ENCODE results near the gene AIPL1. TPM values are rescaled to one million over a fixed set of nuclear protein-coding genes. Genes with fewer than 3 reads are reported as not detected.

The AIPL1 gene
- total RNA-seq, 2 experiments from 2014 or later, result not detected

GRCh38 chr17:6393351-6393952 lies 41.5 kb downstream of the AIPL1 start:
- H3K9me3 ChIP-seq (ENCODE audit: control insufficient read depth in 1 of 2, insufficient read depth in 1 of 2, low read length in 2 of 2), result no peaks in the 10 kb centered on the region
- no peak for TF ChIP-seq CTCF (IDR thresholded peaks at IDR 0.05)
- Mint-ChIP-seq H3K27me3 (peaks cover 47% of the 10 kb centered on the region), H3K4me3 (no peak overlapping the region), H3K36me3 (ENCODE audit: low read depth) (no peaks in the 10 kb centered on the region), H3K27ac (no peak overlapping the region), H3K4me1 (ENCODE audit: low read depth) (no peaks in the 10 kb centered on the region), H3K9me3 (peaks cover 2% of the 10 kb centered on the region)
- intact Hi-C loops (cut with DNase I, micrococcal nuclease), result no loop called here
- H3K27ac ChIP-seq (ENCODE audit: low read depth in 1 of 2, low read length in 2 of 2), result no peak overlapping the region
- ChIA-PET CTCF (no interaction called here), POLR2A (no interaction called here)
- H3K36me3 ChIP-seq (ENCODE audit: insufficient read depth, low read length), result no peaks in the 10 kb centered on the region
- H3K27me3 ChIP-seq (ENCODE audit: control insufficient read depth in 1 of 2, insufficient read depth in 2 of 2, low read length in 2 of 2), result peaks cover 10% of the 10 kb centered on the region in 2 experiments
- no peaks in the 10 kb centered on the region for H3K4me1 ChIP-seq (ENCODE audit: insufficient read depth, low read length)
- DNase-seq, result no peak
- H3K4me3 ChIP-seq (ENCODE audit: low read length), result no peak overlapping the region
- no peak for ATAC-seq (ENCODE audit: poor library complexity)

DNA sequence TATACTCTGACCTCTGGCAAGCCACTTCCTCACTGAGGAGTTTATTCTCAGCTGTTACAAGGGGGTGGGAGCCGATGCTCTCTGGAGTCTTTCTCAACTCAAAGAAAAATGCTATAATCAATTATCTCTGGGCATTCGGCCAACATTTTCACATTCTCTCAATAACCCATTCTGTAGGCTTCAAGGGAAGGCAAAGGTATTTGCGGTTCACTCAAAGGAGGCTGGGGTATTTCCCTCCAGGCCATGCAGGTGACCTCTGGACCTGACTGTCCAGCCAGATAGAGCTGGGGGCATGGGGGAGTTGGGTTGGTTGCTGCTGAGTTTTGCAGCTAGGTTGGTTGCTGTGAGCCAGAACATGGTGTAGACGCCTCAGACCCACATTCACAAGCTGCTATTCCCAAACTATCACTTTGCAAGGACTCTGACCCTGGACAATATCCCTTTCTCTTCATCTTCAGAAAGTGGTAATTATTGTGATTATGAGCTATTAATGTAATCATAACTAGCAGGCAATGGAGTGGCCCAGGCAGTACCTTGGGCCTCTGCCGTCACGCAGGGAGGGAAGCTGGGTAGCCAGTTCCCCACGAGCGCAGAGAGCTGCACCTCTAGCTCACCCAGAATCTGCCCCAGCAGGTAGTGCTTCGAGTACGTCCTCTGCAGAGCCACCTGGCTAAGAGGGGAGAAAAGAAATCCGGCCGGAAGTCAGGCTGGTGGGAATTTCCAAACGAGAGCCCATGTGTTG lies 42.1 kb downstream of the AIPL1 start:
- Histone ChIP-seq H3K27ac (ENCODE audit: low read depth in 1 of 2, low read length in 2 of 2) (no peak overlapping the region), H3K36me3 (ENCODE audit: insufficient read depth, low read length) (no peaks in the 10 kb centered on the region), H3K9me3 (ENCODE audit: control insufficient read depth in 1 of 2, insufficient read depth in 1 of 2, low read length in 2 of 2) (no peaks in the 10 kb centered on the region), H3K4me1 (ENCODE audit: insufficient read depth, low read length) (no peaks in the 10 kb centered on the region), H3K4me3 (ENCODE audit: low read length) (no peak overlapping the region), H3K27me3 (ENCODE audit: control insufficient read depth in 1 of 2, insufficient read depth in 2 of 2, low read length in 2 of 2) (peaks cover 10 to 12% of the 10 kb centered on the region in 2 experiments)
- ChIA-PET CTCF (no interaction called here), POLR2A (no interaction called here)
- Mint-ChIP-seq H3K4me1 (ENCODE audit: low read depth) (no peaks in the 10 kb centered on the region), H3K27me3 (peaks cover 43% of the 10 kb centered on the region), H3K9me3 (no peaks in the 10 kb centered on the region), H3K36me3 (ENCODE audit: low read depth) (no peaks in the 10 kb centered on the region), H3K27ac (no peak overlapping the region), H3K4me3 (no peak overlapping the region)
- no peak for TF ChIP-seq CTCF (IDR thresholded peaks at IDR 0.05)
- no peak for DNase-seq
- ATAC-seq (ENCODE audit: poor library complexity), result no peak
- intact Hi-C loops (cut with DNase I, micrococcal nuclease), result no loop called here

DNA sequence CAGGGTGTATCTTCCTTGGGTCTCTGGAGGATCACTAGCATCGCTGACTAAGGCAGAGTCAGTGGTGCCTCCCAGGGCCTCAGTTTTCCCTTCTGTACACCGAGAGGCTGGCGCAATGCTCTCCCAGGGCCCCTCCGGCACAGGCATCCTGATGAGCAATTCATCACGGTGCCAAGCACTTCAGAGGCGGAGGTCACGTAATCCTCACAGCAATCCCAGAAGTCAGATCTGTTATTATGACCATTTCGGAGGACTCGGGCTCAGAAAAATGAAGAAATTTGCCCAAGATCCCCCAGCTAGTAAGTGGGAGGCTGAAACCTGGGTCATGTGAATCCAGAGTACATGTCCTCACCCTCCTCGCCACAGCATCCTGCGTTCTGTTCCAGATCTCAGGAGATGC lies 46.5 kb downstream of the AIPL1 start:
- intact Hi-C loops (cut with DNase I, micrococcal nuclease), result no loop called here
- DNase-seq (no peak), ATAC-seq (ENCODE audit: poor library complexity) (no peak)
- no peaks in the 10 kb centered on the region for H3K36me3 ChIP-seq (ENCODE audit: insufficient read depth, low read length)
- Mint-ChIP-seq H3K4me3 (no peak overlapping the region), H3K27ac (no peak overlapping the region), H3K9me3 (no peaks in the 10 kb centered on the region), H3K4me1 (ENCODE audit: low read depth) (no peaks in the 10 kb centered on the region), H3K36me3 (ENCODE audit: low read depth) (no peaks in the 10 kb centered on the region), H3K27me3 (peaks cover 39% of the 10 kb centered on the region)
- ChIA-PET CTCF (no interaction called here), POLR2A (no interaction called here)
- no peak overlapping the region for H3K4me3 ChIP-seq (ENCODE audit: low read length)
- no peaks in the 10 kb centered on the region for H3K9me3 ChIP-seq (ENCODE audit: control insufficient read depth in 1 of 2, insufficient read depth in 1 of 2, low read length in 2 of 2)
- no peak for TF ChIP-seq CTCF (IDR thresholded peaks at IDR 0.05)
- peaks cover 7 to 8% of the 10 kb centered on the region in 2 experiments for H3K27me3 ChIP-seq (ENCODE audit: control insufficient read depth in 1 of 2, insufficient read depth in 2 of 2, low read length in 2 of 2)
- no peaks in the 10 kb centered on the region for H3K4me1 ChIP-seq (ENCODE audit: insufficient read depth, low read length)
- H3K27ac ChIP-seq (ENCODE audit: low read depth in 1 of 2, low read length in 2 of 2), result no peak overlapping the region

Data from CD4-positive, alpha-beta T cell (primary cell).